Measurements from ENCODE around the gene MACROD1. TPM values are rescaled to one million over a fixed set of nuclear protein-coding genes. Genes with fewer than 3 reads are reported as not detected.

The MACROD1 gene
- total RNA-seq, 4 donors from 2014 or later = 10.4 to 31.5 (median 19.5) TPM

DNA sequence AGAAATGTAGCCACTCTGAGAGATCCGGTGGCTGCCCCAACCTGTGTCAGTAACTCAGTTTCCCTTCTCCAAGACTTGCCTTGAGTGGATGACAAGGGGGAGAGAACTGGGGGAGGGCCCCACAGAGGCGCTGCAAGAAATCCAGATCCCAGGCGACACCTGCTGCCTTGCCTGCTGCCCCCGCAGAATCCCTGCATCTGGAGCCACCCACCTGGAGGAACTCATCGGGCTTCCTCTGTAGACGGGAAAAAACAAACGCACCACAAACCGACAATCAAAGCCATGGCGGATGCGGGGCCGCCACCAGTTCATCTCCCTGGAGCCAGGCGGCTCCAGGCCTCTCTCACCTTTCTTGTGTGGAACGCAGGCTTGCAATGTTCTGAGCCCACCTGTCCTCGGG lies 40.2 kb downstream of the MACROD1 start:
- DNase-seq = no peak
- no peak for TF ChIP-seq POLR2A (IDR thresholded peaks at IDR 0.05)
- TF ChIP-seq, protein P1, sequence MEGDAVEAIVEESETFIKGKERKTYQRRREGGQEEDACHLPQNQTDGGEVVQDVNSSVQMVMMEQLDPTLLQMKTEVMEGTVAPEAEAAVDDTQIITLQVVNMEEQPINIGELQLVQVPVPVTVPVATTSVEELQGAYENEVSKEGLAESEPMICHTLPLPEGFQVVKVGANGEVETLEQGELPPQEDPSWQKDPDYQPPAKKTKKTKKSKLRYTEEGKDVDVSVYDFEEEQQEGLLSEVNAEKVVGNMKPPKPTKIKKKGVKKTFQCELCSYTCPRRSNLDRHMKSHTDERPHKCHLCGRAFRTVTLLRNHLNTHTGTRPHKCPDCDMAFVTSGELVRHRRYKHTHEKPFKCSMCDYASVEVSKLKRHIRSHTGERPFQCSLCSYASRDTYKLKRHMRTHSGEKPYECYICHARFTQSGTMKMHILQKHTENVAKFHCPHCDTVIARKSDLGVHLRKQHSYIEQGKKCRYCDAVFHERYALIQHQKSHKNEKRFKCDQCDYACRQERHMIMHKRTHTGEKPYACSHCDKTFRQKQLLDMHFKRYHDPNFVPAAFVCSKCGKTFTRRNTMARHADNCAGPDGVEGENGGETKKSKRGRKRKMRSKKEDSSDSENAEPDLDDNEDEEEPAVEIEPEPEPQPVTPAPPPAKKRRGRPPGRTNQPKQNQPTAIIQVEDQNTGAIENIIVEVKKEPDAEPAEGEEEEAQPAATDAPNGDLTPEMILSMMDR (IDR thresholded peaks at IDR 0.05) = no peak
- Histone ChIP-seq H3K36me3 (no peaks in the 10 kb centered on the region), H3K27ac (no peak overlapping the region), H3K9me3 (no peaks in the 10 kb centered on the region), H3K4me1 (peaks cover 7 to 29% (median 8%) of the 10 kb centered on the region in 3 donors), H3K4me3 (no peak overlapping the region), H3K27me3 (no peaks in the 10 kb centered on the region)
- intact Hi-C loops (cut with DNase I) = no loop called here
- 70 to 86% methylated on average over 12 to 14 of the region's 14 CpGs for WGBS, 2 donors

DNA sequence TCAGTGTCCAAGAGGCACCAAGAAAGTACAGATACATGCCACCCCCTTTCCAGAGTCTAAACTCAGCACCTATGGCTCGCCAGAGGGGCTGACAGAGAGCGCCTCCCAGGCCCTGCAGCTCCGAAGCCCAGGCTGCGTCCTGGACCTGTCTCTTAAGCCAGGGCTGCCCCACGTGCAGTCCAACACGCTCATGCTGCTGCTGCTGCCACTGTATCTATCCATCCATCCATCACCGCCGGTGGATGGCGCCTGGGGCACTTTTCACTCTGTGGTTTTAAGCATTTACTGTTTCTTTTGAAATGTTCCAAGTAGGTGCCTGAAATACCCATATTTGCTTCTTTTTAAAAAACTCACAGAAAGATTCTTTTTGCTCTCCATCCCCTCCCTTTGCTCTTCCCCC lies 41.8 kb downstream of the MACROD1 start:
- intact Hi-C loops (cut with DNase I) = no loop called here
- Histone ChIP-seq H3K36me3 (no peaks in the 10 kb centered on the region), H3K4me3 (no peak overlapping the region), H3K4me1 (peaks cover 10 to 34% (median 10%) of the 10 kb centered on the region in 3 donors), H3K27ac (no peak overlapping the region), H3K27me3 (no peaks in the 10 kb centered on the region), H3K9me3 (no peaks in the 10 kb centered on the region)
- TF ChIP-seq POLR2A (IDR thresholded peaks at IDR 0.05) = no peak
- TF ChIP-seq, protein P1 (IDR thresholded peaks at IDR 0.05) = no peak
- DNase-seq = no peak
- WGBS, 2 donors = 34 to 49% methylated on average over 7 to 9 of the region's 9 CpGs

GRCh38 chr11:64123679-64124078 lies 42.2 kb downstream of the MACROD1 start:
- DNase-seq = no peak
- Histone ChIP-seq H3K4me1 (peaks cover 10 to 34% (median 10%) of the 10 kb centered on the region in 3 donors), H3K4me3 (no peak overlapping the region), H3K36me3 (no peaks in the 10 kb centered on the region), H3K27me3 (no peaks in the 10 kb centered on the region), H3K27ac (no peak overlapping the region), H3K9me3 (no peaks in the 10 kb centered on the region)
- no peak for TF ChIP-seq POLR2A (IDR thresholded peaks at IDR 0.05)
- TF ChIP-seq, protein P1 (IDR thresholded peaks at IDR 0.05) = no peak
- 72 to 92% methylated on average over 2 to 3 of the region's 3 CpGs for WGBS, 2 donors
- intact Hi-C loops (cut with DNase I) = no loop called here

DNA sequence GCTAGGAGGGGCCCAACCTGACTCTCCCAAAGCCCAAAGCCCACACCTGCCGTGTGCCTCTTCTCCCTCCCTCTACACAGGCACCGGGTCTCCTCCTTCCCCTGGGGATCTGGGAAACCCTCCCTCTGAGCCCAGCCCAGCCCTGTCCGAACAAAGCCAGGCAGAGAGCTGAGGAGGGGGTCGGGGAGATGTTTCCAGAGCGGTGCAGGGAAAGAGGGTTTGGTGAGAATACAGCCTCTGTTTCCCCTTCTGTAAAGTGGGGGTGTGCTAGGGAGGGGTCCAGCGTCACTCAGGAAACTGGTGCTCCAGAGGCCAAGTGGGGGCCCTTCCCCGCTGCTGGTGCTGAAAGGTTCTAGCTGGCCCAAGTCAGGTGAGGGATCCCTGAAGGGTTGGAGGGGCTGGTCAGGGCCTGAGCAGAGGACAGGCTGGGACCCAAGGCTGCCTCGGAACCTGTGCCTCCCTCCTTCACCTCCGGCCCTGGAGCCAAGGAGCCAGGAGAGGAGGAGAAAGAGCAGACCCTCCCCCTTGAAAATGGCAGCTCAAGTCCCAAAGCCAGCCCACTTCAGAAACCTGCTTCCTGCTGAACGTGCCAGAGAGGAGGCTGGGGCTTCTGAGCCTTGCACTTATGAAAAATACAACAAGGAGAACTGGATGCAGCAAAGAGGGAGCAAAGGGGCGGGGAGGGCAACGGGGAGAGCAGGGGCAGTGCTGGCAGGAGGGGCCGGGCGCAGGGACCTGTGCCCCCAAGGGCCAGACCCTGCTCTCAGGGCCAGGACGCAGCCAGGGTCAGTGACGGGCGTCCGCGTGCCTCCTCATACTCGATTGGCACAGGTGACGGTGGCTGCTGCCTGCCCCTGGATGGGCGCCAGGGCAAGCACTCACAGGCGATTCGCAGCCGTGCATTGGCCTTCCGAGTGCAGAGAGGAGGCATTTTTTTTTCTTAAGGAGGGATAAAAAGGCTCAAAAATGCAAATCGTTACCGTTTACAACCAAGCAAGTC lies 43.2 kb downstream of the MACROD1 start:
- Histone ChIP-seq H3K4me3 (no peak overlapping the region), H3K27ac (no peak overlapping the region), H3K9me3 (no peaks in the 10 kb centered on the region), H3K4me1 (peaks cover 10 to 34% (median 10%) of the 10 kb centered on the region in 3 donors), H3K27me3 (no peaks in the 10 kb centered on the region), H3K36me3 (peaks cover 0 to 4% (median 0%) of the 10 kb centered on the region in 3 donors)
- 53 to 67% methylated on average over 8 to 10 of the region's 28 CpGs for WGBS, 2 donors
- intact Hi-C loops (cut with DNase I) = no loop called here
- DNase-seq = no peak
- no peak for TF ChIP-seq POLR2A (IDR thresholded peaks at IDR 0.05)
- TF ChIP-seq, protein P1 (IDR thresholded peaks at IDR 0.05) = no peak
